Nephron (organoid): ENCODE results near the gene KRTAP4-4.
A peak's percentile ranks its signal among the peaks of the same experiment; 100 is the strongest.
"Not testable (repeated sequence)": the region's sequence is repeated elsewhere in the genome, so short reads cannot be mapped to it uniquely, and the experiment has no call there.

Source experiments
- H3K27ac Mint-ChIP-seq, 3 experiments: 2 replicates each; pipeline ENCODE4 v1.8.0; 2020; ENCODE audit warnings: mixed read lengths in 3 of 3, mild to moderate bottlenecking in 2 of 3, moderate library complexity in 1 of 3
- H3K27me3 Mint-ChIP-seq: 2 replicates; pipeline ENCODE4 v1.8.0; 2021; ENCODE audit warnings: low read depth, mild to moderate bottlenecking, moderate library complexity, mixed read lengths
- H3K36me3 Mint-ChIP-seq: 2 replicates; pipeline ENCODE4 v1.8.0; 2020; ENCODE audit warnings: low read depth, mixed read lengths
- H3K4me1 Mint-ChIP-seq: 2 replicates; pipeline ENCODE4 v1.8.0; 2020; ENCODE audit warnings: mixed read lengths
- H3K4me3 Mint-ChIP-seq, 3 experiments: 2 replicates each; pipeline ENCODE4 v1.8.0; 2020; ENCODE audit warnings: mild to moderate bottlenecking in 3 of 3, mixed read lengths in 3 of 3, moderate library complexity in 2 of 3
- H3K9me3 Mint-ChIP-seq: 2 replicates; pipeline ENCODE4 v1.8.0; 2020; ENCODE audit warnings: mixed read lengths
- CTCF ChIP-seq, 3 experiments: fragments of 200-600 bp; sonication (generic); IDR thresholded peaks; one replicate each; pipeline ENCODE4 v1.5.0; 2021; ENCODE audit warnings: antibody characterized with exemption in 3 of 3; ENCODE audit not compliant: unreplicated experiment in 3 of 3

Gene KRTAP4-4

GRCh38 chr17:41131979-41132378 is 28.6 kb downstream of the KRTAP4-4 start:
- no peak overlapping the region for H3K4me3 Mint-ChIP-seq
- no peak overlapping the region for H3K27ac Mint-ChIP-seq
- TF ChIP-seq CTCF (IDR thresholded peaks at IDR 0.05; ENCODE audit: unreplicated experiment in 3 of 3): no peak
- H3K36me3 Mint-ChIP-seq: no peaks in the 10 kb centered on the region
- H3K4me1 Mint-ChIP-seq: no peaks in the 10 kb centered on the region
- no peaks in the 10 kb centered on the region for H3K9me3 Mint-ChIP-seq
- peaks cover 7% of the 10 kb centered on the region for H3K27me3 Mint-ChIP-seq

GRCh38 chr17:41127371-41127770 is 33.2 kb downstream of the KRTAP4-4 start:
- H3K27ac Mint-ChIP-seq: no peak overlapping the region
- peaks cover 3% of the 10 kb centered on the region for H3K9me3 Mint-ChIP-seq
- no peak overlapping the region for H3K4me3 Mint-ChIP-seq
- no peak for TF ChIP-seq CTCF (IDR thresholded peaks at IDR 0.05; ENCODE audit: unreplicated experiment in 3 of 3)
- no peaks in the 10 kb centered on the region for H3K36me3 Mint-ChIP-seq
- no peaks in the 10 kb centered on the region for H3K4me1 Mint-ChIP-seq
- H3K27me3 Mint-ChIP-seq: peaks cover 12% of the 10 kb centered on the region

GRCh38 chr17:41126412-41126811 is 34.1 kb downstream of the KRTAP4-4 start:
- H3K9me3 Mint-ChIP-seq: peaks cover 3% of the 10 kb centered on the region
- no peak for TF ChIP-seq CTCF (IDR thresholded peaks at IDR 0.05; ENCODE audit: unreplicated experiment in 3 of 3)
- no peak overlapping the region for H3K27ac Mint-ChIP-seq
- H3K4me3 Mint-ChIP-seq: no peak overlapping the region
- H3K4me1 Mint-ChIP-seq: no peaks in the 10 kb centered on the region
- no peaks in the 10 kb centered on the region for H3K36me3 Mint-ChIP-seq
- peaks cover 11% of the 10 kb centered on the region for H3K27me3 Mint-ChIP-seq

- Mint-ChIP-seq H3K4me3 (no peak overlapping the region), H3K9me3 (peaks cover 3% of the 10 kb centered on the region), H3K27ac (no peak overlapping the region), H3K36me3 (no peaks in the 10 kb centered on the region), H3K27me3 (peaks cover 9% of the 10 kb centered on the region), H3K4me1 (peaks cover 2% of the 10 kb centered on the region)
- no peak for TF ChIP-seq CTCF (IDR thresholded peaks at IDR 0.05; ENCODE audit: unreplicated experiment in 3 of 3)
Measured at GRCh38 chr17:41125064-41125463, 35.5 kb downstream of the KRTAP4-4 start.

- H3K9me3 Mint-ChIP-seq, H3K4me1 Mint-ChIP-seq, H3K36me3 Mint-ChIP-seq, H3K27me3 Mint-ChIP-seq, H3K27ac Mint-ChIP-seq, H3K4me3 Mint-ChIP-seq: not testable (repeated sequence)
Measured at GRCh38 chr17:41123991-41124371, 36.6 kb downstream of the KRTAP4-4 start, which contains the start of gene KRTAP4-12. KRTAP4-12 (minus strand) TSS chr17:41124182; CDS start chr17:41124122, 60 bp downstream.

GRCh38 chr17:41123292-41123990 is 37.1 kb downstream of the KRTAP4-4 start:
- not testable (repeated sequence) for H3K27me3 Mint-ChIP-seq, H3K9me3 Mint-ChIP-seq, H3K4me3 Mint-ChIP-seq

GRCh38 chr17:41121742-41122141 is 38.8 kb downstream of the KRTAP4-4 start:
- Mint-ChIP-seq H3K4me3 (no peak overlapping the region), H3K36me3 (no peaks in the 10 kb centered on the region), H3K27me3 (peaks cover 11% of the 10 kb centered on the region), H3K27ac (no peak overlapping the region), H3K4me1 (peaks cover 16% of the 10 kb centered on the region), H3K9me3 (peaks cover 6% of the 10 kb centered on the region)
- no peak for TF ChIP-seq CTCF (IDR thresholded peaks at IDR 0.05; ENCODE audit: unreplicated experiment in 3 of 3)

More at GRCh38 chr17:41123292-41123990, 37.1 kb downstream of the KRTAP4-4 start:
- not testable (repeated sequence) for H3K4me1 Mint-ChIP-seq, H3K36me3 Mint-ChIP-seq, H3K27ac Mint-ChIP-seq

GRCh38 chr17:41119696-41120690 is 40.6 kb downstream of the KRTAP4-4 start:
- H3K27me3 Mint-ChIP-seq: peaks cover 11% of the 10 kb centered on the region
- not testable (repeated sequence) for H3K9me3 Mint-ChIP-seq, H3K36me3 Mint-ChIP-seq
- H3K4me3 Mint-ChIP-seq: peak overlapping the region in 1 of 3 experiments; percentile 39
- peak overlapping the region; percentile 28 to 73 (median 31) for H3K27ac Mint-ChIP-seq
- peaks cover 16% of the 10 kb centered on the region for H3K4me1 Mint-ChIP-seq
